Breast epithelium (tissue), 3 donors: Measurements from ENCODE around the gene TUBA3C.

Experiments used
- CTCF ChIP-seq, 3 donors: fragments of 450-650 bp; IDR thresholded peaks; one replicate each; pipeline ENCODE4 v1.5.1; 2016 to 2017; ENCODE audit warnings: antibody characterized with exemption in 3 of 3, mild to moderate bottlenecking in 3 of 3, moderate library complexity in 3 of 3
- POLR2A ChIP-seq: fragments of 450-650 bp; IDR thresholded peaks from one replicate; pipeline ENCODE4 v1.6.1; 2016; ENCODE audit warnings: antibody characterized with exemption, mild to moderate bottlenecking, moderate library complexity
- POLR2AphosphoS5 ChIP-seq, 3 donors: sonication (generic); formaldehyde crosslinking; IDR thresholded peaks; one replicate each; pipeline ENCODE4 v1.6.1; 2017; ENCODE audit warnings: antibody characterized with exemption in 3 of 3

- TF ChIP-seq POLR2AphosphoS5 (IDR thresholded peaks at IDR 0.05) (no peak), CTCF (IDR thresholded peaks at IDR 0.05) (no peak), POLR2A (no peak)
These were observed 25.4 kb downstream of the TUBA3C start for GRCh38 chr13:19156013-19156825.
